HL-60 (cell line): ENCODE data around the gene AFAP1.

ENCODE experiments used
- DNase-seq, 2 experiments: peaks; one replicate each; pipeline ENCODE4 v3.0.0-alpha.2; 2010 to 2020; ENCODE audit warnings: low read depth in 1 of 2, low spot score in 1 of 2
- H3K27ac ChIP-seq: fragments of 250-450 bp; sonication (Bioruptor Pico); replicated peaks from 2 replicates; pipeline ENCODE4 v1.5.1; 2020; ENCODE audit warnings: mild to moderate bottlenecking, moderate library complexity
- H3K27me3 ChIP-seq: fragments of 250-450 bp; sonication (Bioruptor Pico); 2 replicates; pipeline ENCODE4 v1.5.1; 2021; ENCODE audit warnings: mild to moderate bottlenecking, moderate library complexity; ENCODE audit not compliant: insufficient read depth, poor library complexity, severe bottlenecking
- H3K4me3 ChIP-seq: replicated peaks from 2 replicates; pipeline ENCODE4 v1.5.1; 2011; ENCODE audit warnings: mild to moderate bottlenecking, control low read depth, low read length; ENCODE audit not compliant: insufficient read depth
- GABPA ChIP-seq: IDR thresholded peaks from 2 replicates; pipeline ENCODE4 v1.6.1; 2012; ENCODE audit warnings: low read depth
- POLR2AphosphoS5 ChIP-seq: IDR thresholded peaks from 2 replicates; pipeline ENCODE4 v1.6.1; 2012; ENCODE audit warnings: low read depth
- SPI1 ChIP-seq: IDR thresholded peaks from 2 replicates; pipeline ENCODE4 v1.6.1; 2012; ENCODE audit warnings: low read depth, mild to moderate bottlenecking, borderline replicate concordance
- TF ChIP-seq, protein P1 (sequence below): IDR thresholded peaks from one replicate; pipeline ENCODE4 v1.5.1; 2011; ENCODE audit warnings: low read length, control low read depth, inconsistent platforms; ENCODE audit not compliant: insufficient read depth
- TF ChIP-seq, protein P2 (sequence below): IDR thresholded peaks from 2 replicates; pipeline ENCODE4 v1.6.1; 2012; ENCODE audit warnings: low read depth; ENCODE audit not compliant: insufficient replicate concordance

The AFAP1 gene

DNA sequence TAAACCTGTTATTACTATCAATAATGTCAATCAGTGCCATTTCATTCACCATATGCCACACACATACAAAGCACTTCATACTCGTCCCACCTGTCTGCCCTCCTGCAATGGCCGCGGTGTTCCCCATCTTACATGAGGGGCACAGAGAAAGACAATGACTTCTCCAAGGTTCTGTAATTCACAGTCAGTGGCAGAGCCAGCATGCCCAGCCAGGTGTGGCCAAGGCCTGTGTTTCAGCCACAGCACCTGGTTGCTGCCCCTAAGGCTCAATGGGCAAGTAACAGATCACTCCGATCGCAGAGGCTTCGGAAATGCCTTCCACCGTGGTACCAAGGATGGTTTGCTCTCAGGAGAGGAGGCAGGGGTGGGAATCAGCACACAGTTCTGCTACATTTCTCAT, 10.9 kb downstream of the AFAP1 start:
- Histone ChIP-seq H3K27me3 (peaks cover 3% of the 10 kb centered on the region), H3K4me3 (no peak overlapping the region), H3K27ac (no peak overlapping the region)
- no peak for DNase-seq
- TF ChIP-seq GABPA (no peak), POLR2AphosphoS5 (no peak), SPI1 (no peak)
- TF ChIP-seq, protein P1, sequence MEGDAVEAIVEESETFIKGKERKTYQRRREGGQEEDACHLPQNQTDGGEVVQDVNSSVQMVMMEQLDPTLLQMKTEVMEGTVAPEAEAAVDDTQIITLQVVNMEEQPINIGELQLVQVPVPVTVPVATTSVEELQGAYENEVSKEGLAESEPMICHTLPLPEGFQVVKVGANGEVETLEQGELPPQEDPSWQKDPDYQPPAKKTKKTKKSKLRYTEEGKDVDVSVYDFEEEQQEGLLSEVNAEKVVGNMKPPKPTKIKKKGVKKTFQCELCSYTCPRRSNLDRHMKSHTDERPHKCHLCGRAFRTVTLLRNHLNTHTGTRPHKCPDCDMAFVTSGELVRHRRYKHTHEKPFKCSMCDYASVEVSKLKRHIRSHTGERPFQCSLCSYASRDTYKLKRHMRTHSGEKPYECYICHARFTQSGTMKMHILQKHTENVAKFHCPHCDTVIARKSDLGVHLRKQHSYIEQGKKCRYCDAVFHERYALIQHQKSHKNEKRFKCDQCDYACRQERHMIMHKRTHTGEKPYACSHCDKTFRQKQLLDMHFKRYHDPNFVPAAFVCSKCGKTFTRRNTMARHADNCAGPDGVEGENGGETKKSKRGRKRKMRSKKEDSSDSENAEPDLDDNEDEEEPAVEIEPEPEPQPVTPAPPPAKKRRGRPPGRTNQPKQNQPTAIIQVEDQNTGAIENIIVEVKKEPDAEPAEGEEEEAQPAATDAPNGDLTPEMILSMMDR = no peak
- TF ChIP-seq, protein P2, sequence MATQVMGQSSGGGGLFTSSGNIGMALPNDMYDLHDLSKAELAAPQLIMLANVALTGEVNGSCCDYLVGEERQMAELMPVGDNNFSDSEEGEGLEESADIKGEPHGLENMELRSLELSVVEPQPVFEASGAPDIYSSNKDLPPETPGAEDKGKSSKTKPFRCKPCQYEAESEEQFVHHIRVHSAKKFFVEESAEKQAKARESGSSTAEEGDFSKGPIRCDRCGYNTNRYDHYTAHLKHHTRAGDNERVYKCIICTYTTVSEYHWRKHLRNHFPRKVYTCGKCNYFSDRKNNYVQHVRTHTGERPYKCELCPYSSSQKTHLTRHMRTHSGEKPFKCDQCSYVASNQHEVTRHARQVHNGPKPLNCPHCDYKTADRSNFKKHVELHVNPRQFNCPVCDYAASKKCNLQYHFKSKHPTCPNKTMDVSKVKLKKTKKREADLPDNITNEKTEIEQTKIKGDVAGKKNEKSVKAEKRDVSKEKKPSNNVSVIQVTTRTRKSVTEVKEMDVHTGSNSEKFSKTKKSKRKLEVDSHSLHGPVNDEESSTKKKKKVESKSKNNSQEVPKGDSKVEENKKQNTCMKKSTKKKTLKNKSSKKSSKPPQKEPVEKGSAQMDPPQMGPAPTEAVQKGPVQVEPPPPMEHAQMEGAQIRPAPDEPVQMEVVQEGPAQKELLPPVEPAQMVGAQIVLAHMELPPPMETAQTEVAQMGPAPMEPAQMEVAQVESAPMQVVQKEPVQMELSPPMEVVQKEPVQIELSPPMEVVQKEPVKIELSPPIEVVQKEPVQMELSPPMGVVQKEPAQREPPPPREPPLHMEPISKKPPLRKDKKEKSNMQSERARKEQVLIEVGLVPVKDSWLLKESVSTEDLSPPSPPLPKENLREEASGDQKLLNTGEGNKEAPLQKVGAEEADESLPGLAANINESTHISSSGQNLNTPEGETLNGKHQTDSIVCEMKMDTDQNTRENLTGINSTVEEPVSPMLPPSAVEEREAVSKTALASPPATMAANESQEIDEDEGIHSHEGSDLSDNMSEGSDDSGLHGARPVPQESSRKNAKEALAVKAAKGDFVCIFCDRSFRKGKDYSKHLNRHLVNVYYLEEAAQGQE = no peak

DNA sequence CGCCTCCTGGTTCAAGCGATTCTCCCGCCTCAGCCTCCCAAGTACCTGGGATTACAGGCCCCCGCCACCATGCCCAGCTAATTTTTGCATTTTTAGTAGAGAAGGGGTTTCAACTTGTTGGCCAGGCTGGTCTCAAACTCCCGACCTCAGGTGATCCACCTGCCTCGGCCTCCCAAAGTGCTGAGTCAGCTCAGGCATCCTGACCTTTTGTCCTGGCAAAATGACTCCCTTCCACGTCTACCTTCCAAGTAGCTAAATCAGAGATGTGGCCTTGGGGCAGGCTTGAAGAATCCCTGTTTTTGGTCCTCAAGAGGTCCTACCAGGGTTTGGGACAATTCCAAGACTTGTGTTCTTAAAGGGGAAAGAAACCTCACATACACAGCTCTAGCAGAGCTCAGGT, 12.8 kb downstream of the AFAP1 start:
- Histone ChIP-seq H3K27me3 (peaks cover 3% of the 10 kb centered on the region), H3K27ac (no peak overlapping the region), H3K4me3 (no peak overlapping the region)
- TF ChIP-seq SPI1 (no peak), POLR2AphosphoS5 (no peak), GABPA (no peak)
- TF ChIP-seq, protein P2 = no peak
- TF ChIP-seq, protein P1 = no peak
- no peak for DNase-seq

DNA sequence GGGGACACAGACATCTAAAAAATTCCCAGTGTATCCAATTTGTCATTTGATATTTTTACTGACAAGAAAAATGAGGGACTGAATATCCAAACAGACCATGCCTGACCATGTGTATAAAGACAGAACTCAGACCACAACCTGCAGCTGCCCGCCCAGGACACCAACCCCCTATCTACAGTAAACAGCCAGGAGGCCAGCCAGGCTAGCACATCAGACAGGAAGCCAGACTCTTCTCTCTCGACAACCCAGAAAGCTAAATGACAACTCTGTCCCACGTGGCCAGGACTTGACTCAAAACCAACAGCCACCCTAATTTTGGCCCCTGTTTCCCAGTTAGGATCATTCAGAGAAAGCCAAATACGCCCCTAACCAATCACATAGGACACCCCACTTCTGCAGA, 15.1 kb downstream of the AFAP1 start:
- no peak overlapping the region for H3K4me3 ChIP-seq
- TF ChIP-seq, protein P1 = no peak
- TF ChIP-seq POLR2AphosphoS5 = no peak
- TF ChIP-seq GABPA = no peak
- no peak for TF ChIP-seq SPI1
- TF ChIP-seq, protein P2 = no peak
- peaks cover 3% of the 10 kb centered on the region for H3K27me3 ChIP-seq
- H3K27ac ChIP-seq = no peak overlapping the region
- no peak for DNase-seq
